Smooth muscle cell (in vitro differentiated cells): ENCODE data around the gene RNU1-3. TPM values are rescaled to one million over a fixed set of nuclear protein-coding genes. Genes with fewer than 3 reads are reported as not detected.
"Not testable (repeated sequence)": the region's sequence is repeated elsewhere in the genome, so short reads cannot be mapped to it uniquely, and the experiment has no call there.

Experiments used
- DNase-seq: peaks from one replicate; lab custom pipeline; 2025; ENCODE audit not compliant: unreplicated experiment; lab: John Stamatoyannopoulos, UW
- H2AFZ ChIP-seq: fragments of 200-600 bp; sonication (generic); 2 replicates; pipeline ENCODE4 v1.6.0; 2016; ENCODE audit warnings: antibody characterized with exemption, low read depth, mild to moderate bottlenecking
- H3F3A ChIP-seq: fragments of 200-600 bp; sonication (generic); 2 replicates; pipeline ENCODE4 v1.6.0; 2017; ENCODE audit warnings: antibody characterized with exemption, low read depth
- H3K27ac ChIP-seq: fragments of 200-600 bp; sonication (generic); 2 replicates; pipeline ENCODE4 v1.5.1; 2016; ENCODE audit warnings: low read depth, mild to moderate bottlenecking
- H3K27me3 ChIP-seq: fragments of 200-600 bp; sonication (generic); 2 replicates; pipeline ENCODE4 v1.6.1; 2016; ENCODE audit warnings: low read depth, mild to moderate bottlenecking
- H3K36me3 ChIP-seq: fragments of 200-600 bp; sonication (generic); 2 replicates; pipeline ENCODE4 v1.5.1; 2016; ENCODE audit warnings: low read depth
- H3K4me1 ChIP-seq: fragments of 200-600 bp; sonication (generic); 2 replicates; pipeline ENCODE4 v1.5.1; 2016; ENCODE audit warnings: low read depth
- H3K4me2 ChIP-seq: fragments of 200-600 bp; sonication (generic); 2 replicates; pipeline ENCODE4 v1.6.0; 2016; ENCODE audit warnings: mild to moderate bottlenecking
- H3K4me3 ChIP-seq: fragments of 200-600 bp; sonication (generic); 2 replicates; pipeline ENCODE4 v1.5.1; 2016; ENCODE audit warnings: mild to moderate bottlenecking
- H3K79me2 ChIP-seq: fragments of 200-600 bp; sonication (generic); 2 replicates; pipeline ENCODE4 v1.6.0; 2016; ENCODE audit warnings: low read depth, mild to moderate bottlenecking
- H3K9ac ChIP-seq: fragments of 200-600 bp; sonication (generic); 2 replicates; pipeline ENCODE4 v1.6.0; 2016; ENCODE audit warnings: low read depth
- H3K9me3 ChIP-seq: fragments of 200-600 bp; sonication (generic); replicated peaks from 2 replicates; pipeline ENCODE4 v1.5.1; 2016; ENCODE audit warnings: low read depth
- H4K20me1 ChIP-seq: fragments of 200-600 bp; sonication (generic); 2 replicates; pipeline ENCODE4 v1.6.0; 2016; ENCODE audit warnings: low read depth
- CTCF ChIP-seq: fragments of 200-600 bp; sonication (generic); IDR thresholded peaks from 2 replicates; pipeline ENCODE4 v1.5.1; 2017; ENCODE audit warnings: borderline replicate concordance, mild to moderate bottlenecking, antibody characterized with exemption; ENCODE audit not compliant: insufficient read depth, poor library complexity, severe bottlenecking
- WGBS: methylation state at CpG from one replicate; pipeline ENCODE4 v1.1.7; 2016; ENCODE audit warnings: low lambda C conversion rate; 5-methylcytosine and 5-hydroxymethylcytosine counted together
- polyA plus RNA-seq: library from polyadenylated mRNA; unstranded; fragments of >200 nt; fragmentation: Nextera tagmentation; extraction: Ambion mirVana; gene quantifications from 2 replicates; pipeline ENCODE4 v1.2.1, GENCODE V29; 2016
- total RNA-seq: library from RNA; depleted of rRNA; stranded (reverse); fragments of >200 nt; gene quantifications from 2 replicates; pipeline ENCODE4 v1.2.3, GENCODE V29; 2014

The RNU1-3 gene
- total and polyA plus RNA-seq, 2 experiments from 2014 or later, result under 0.01 to 4.2 TPM

DNA sequence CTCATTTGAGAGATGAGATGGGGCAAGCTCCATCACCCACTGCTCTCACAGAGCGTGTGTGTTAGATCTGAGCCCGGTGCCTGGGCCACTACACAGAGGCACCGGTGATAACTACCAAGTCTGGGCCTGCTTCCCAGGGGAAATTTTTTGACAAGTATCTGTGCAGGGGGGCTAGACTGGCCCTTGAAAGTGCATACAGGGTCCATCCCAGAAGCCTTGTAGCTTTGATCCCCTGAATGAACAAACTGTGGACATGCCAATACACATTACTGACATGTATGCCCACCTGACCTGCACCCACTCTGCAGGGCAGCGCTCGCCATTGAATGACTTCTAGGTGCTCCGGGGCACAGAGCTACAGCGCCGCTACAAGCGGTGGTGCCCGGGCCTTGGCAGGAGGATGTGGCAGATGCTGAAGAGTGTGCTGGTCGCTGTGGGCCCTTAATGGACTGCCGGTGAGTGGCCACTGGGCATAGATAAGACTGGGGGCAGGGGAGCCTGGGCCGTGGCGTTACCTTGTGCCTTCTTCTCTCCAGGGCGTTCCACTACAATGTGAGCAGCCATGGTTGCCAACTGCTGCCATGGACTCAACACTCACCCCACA is 20.6 kb downstream of the RNU1-3 start:
- not testable (repeated sequence) for H4K20me1 ChIP-seq, H3K9me3 ChIP-seq, H3F3A ChIP-seq, DNase-seq, H3K36me3 ChIP-seq, H2AFZ ChIP-seq, H3K27me3 ChIP-seq, H3K27ac ChIP-seq, H3K4me2 ChIP-seq, H3K9ac ChIP-seq, H3K4me3 ChIP-seq
- peaks cover 31% of the 10 kb centered on the region for H3K79me2 ChIP-seq
- peaks cover 16% of the 10 kb centered on the region for H3K4me1 ChIP-seq
- WGBS, result 93% methylated on average over 15 of the region's 15 CpGs

DNA sequence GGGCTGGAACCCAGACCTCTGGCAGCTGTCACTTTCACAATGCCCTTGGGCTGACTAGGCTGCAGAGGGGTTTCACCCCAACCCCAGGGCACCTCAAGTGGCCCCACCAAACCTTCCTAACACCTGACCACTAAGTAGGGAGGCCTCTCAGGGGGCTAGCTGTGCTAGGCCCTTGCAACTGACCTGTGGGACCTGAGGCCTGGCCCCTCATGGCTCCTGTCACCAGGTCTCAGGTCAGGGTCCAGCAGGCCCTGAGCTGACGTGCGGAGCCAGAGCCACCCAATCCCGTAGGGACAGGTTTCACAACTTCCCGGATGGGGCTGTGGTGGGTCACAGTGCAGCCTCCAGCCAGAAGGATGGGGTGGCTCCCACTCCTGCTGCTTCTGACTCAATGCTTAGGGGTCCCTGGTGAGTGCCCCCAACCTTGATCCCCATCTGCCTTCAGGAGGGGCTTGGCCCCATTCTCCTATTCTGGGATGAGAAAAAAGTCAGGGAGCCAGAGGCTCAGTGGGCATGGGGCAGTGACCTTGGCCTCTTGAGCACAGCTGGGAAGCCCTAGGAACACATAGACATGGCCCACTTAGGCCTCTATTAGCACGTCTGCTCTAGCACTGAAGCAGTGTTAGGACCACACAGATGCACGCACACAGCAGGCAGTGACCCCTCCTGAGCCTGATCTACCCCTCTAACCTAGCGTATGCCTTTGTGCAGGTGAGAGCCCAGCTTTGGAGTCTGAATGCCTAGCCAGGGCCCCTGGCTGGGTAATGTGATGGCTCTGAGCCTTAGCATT is 21.3 kb downstream of the RNU1-3 start:
- not testable (repeated sequence) for DNase-seq, H3K36me3 ChIP-seq, H3K27me3 ChIP-seq, H3K9ac ChIP-seq, H3F3A ChIP-seq, H3K9me3 ChIP-seq, H4K20me1 ChIP-seq
- peaks cover 16% of the 10 kb centered on the region for H3K4me1 ChIP-seq
- peak overlapping the region; percentile 12 for H3K27ac ChIP-seq
- H3K4me3 ChIP-seq, result peak overlapping the region; percentile 79
- H3K79me2 ChIP-seq, result peaks cover 35% of the 10 kb centered on the region
- peak overlapping the region; percentile 82 for H2AFZ ChIP-seq
- 95% methylated on average over 7 of the region's 7 CpGs for WGBS
- H3K4me2 ChIP-seq, result peak overlapping the region; percentile 86

- peaks cover 16% of the 10 kb centered on the region for H3K4me1 ChIP-seq
- not testable (repeated sequence) for H3K27me3 ChIP-seq, H3F3A ChIP-seq, H3K9me3 ChIP-seq, H3K36me3 ChIP-seq
- WGBS, result 6% methylated on average over 61 of the region's 61 CpGs
- H3K4me2 ChIP-seq, result peak overlapping the region; percentile 86
- peaks cover 12% of the 10 kb centered on the region for H4K20me1 ChIP-seq
- H3K79me2 ChIP-seq, result peaks cover 41% of the 10 kb centered on the region
- H3K27ac ChIP-seq, result peak overlapping the region; percentile 12
- peak; percentile 44 for TF ChIP-seq CTCF
- DNase-seq, result peak; percentile 99
- H3K4me3 ChIP-seq, result peak overlapping the region; percentile 79
- H3K9ac ChIP-seq, result peak overlapping the region; percentile 83
- H2AFZ ChIP-seq, result peak overlapping the region; percentile 82
Observed at GRCh38 chr1:16644482-16645270, 22.1 kb downstream of the RNU1-3 start.

- peaks cover 17% of the 10 kb centered on the region for H4K20me1 ChIP-seq
- H3K27ac ChIP-seq, result no peak overlapping the region
- no peak for DNase-seq
- H3K36me3 ChIP-seq, result no peaks in the 10 kb centered on the region
- no peaks in the 10 kb centered on the region for H3F3A ChIP-seq
- 2% methylated on average over 16 of the region's 16 CpGs for WGBS
- H3K79me2 ChIP-seq, result peaks cover 46% of the 10 kb centered on the region
- no peak for TF ChIP-seq CTCF
- peak overlapping the region; percentile 79 for H3K4me3 ChIP-seq
- no peaks in the 10 kb centered on the region for H3K27me3 ChIP-seq
- H3K4me2 ChIP-seq, result peak overlapping the region; percentile 86
- H2AFZ ChIP-seq, result peak overlapping the region; percentile 82
- no peaks in the 10 kb centered on the region for H3K9me3 ChIP-seq
- H3K4me1 ChIP-seq, result peaks cover 16% of the 10 kb centered on the region
- H3K9ac ChIP-seq, result peak overlapping the region; percentile 83
Observed at GRCh38 chr1:16644193-16644481, 22.6 kb downstream of the RNU1-3 start.

- H3K27ac ChIP-seq, H3K27me3 ChIP-seq, DNase-seq, H3K36me3 ChIP-seq, H3K9me3 ChIP-seq, H3F3A ChIP-seq: not testable (repeated sequence)
- H3K4me3 ChIP-seq, result peak overlapping the region; percentile 79
- 45% methylated on average over 12 of the region's 12 CpGs for WGBS
- peaks cover 21% of the 10 kb centered on the region for H4K20me1 ChIP-seq
- H3K4me2 ChIP-seq, result peak overlapping the region; percentile 86
- peaks cover 16% of the 10 kb centered on the region for H3K4me1 ChIP-seq
- H3K9ac ChIP-seq, result peak overlapping the region; percentile 83
- peak overlapping the region; percentile 82 for H2AFZ ChIP-seq
- peaks cover 49% of the 10 kb centered on the region for H3K79me2 ChIP-seq
Observed at GRCh38 chr1:16643476-16644192, 23.1 kb downstream of the RNU1-3 start.

DNA sequence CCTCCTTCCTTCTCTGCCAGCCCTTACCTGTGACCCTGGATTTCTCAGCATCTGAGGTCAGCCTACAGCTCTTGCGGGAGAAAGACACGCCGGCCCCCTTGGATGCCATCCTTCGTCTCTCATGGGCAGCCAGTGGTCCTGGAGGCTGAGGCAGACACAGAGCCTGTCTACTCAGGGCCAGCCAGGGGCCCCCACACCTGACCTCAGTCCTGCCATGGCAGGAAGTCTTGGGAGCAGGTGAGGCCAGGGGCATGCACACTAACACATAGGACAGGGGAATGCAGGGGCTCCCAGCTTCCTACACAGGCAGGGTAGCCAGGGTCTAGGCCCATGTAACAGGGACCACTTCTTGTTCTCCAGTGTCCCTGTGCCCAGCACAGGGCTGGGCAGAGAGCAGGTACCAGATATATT is 23.7 kb downstream of the RNU1-3 start:
- H4K20me1 ChIP-seq, result peaks cover 24% of the 10 kb centered on the region
- DNase-seq, H3F3A ChIP-seq, H3K4me3 ChIP-seq, H3K36me3 ChIP-seq, H3K27me3 ChIP-seq, H3K27ac ChIP-seq, H2AFZ ChIP-seq, H3K9me3 ChIP-seq: not testable (repeated sequence)
- H3K4me2 ChIP-seq, result peak overlapping the region; percentile 86
- H3K9ac ChIP-seq, result peak overlapping the region; percentile 6
- WGBS, result 96% methylated on average over 4 of the region's 4 CpGs
- H3K4me1 ChIP-seq, result peaks cover 16% of the 10 kb centered on the region
- H3K79me2 ChIP-seq, result peaks cover 49% of the 10 kb centered on the region
